WERI-Rb-1 (cell line): ENCODE measurements around the gene HELZ.

Source experiments
- DNase-seq: peaks from one replicate; pipeline ENCODE4 v3.0.0-alpha.2; 2020
- H3K27ac ChIP-seq: fragments of 250-450 bp; sonication (Bioruptor Pico); 2 replicates; pipeline ENCODE4 v1.5.1; 2020; ENCODE audit warnings: mild to moderate bottlenecking, moderate library complexity
- H3K27me3 ChIP-seq: fragments of 250-450 bp; sonication (Bioruptor Pico); 2 replicates; pipeline ENCODE4 v1.5.1; 2021; ENCODE audit warnings: mild to moderate bottlenecking, low read depth, moderate library complexity; ENCODE audit not compliant: insufficient read depth, severe bottlenecking
- H3K36me3 ChIP-seq: fragments of 250-450 bp; sonication (Bioruptor Pico); 2 replicates; pipeline ENCODE4 v1.5.1; 2020; ENCODE audit warnings: mild to moderate bottlenecking, moderate library complexity
- H3K4me3 ChIP-seq: 2 replicates; pipeline ENCODE4 v1.5.1; 2011; ENCODE audit warnings: low read depth, mild to moderate bottlenecking, control low read depth, low read length
- H3K9me3 ChIP-seq: fragments of 250-450 bp; sonication (Bioruptor Pico); 2 replicates; pipeline ENCODE4 v1.5.1; 2021; ENCODE audit warnings: mild to moderate bottlenecking, moderate library complexity; ENCODE audit not compliant: severe bottlenecking
- CTCF ChIP-seq: IDR thresholded peaks from 2 replicates; pipeline ENCODE4 v1.5.1; 2011; ENCODE audit warnings: low read depth, mild to moderate bottlenecking, control low read depth, inconsistent platforms, low read length

HELZ gene

DNA sequence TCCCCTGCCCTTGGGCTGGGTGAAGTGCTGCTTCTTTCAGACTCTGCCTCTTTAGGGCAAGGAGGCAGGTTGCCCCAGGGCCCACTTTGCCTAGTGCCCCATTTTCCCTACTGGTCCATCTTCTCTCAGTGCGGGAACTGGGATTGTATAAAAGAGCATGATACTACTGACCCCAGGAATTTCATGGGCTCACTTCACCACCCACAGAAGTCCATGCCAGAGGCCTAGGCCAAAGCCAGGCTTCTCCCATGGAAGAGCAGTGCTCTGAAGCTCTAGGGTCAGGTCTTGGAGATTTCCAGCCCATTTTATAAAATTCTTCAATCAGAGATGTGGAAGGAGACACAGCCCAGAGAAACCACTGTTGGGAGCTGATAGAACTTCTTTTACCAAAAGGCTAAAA lies 194.9 kb downstream of the HELZ start:
- no peak for TF ChIP-seq CTCF
- no peaks in the 10 kb centered on the region for H3K27me3 ChIP-seq
- DNase-seq: no peak
- peaks cover 20% of the 10 kb centered on the region for H3K9me3 ChIP-seq
- H3K36me3 ChIP-seq: no peaks in the 10 kb centered on the region
- no peak overlapping the region for H3K4me3 ChIP-seq
- H3K27ac ChIP-seq: no peak overlapping the region

- TF ChIP-seq CTCF: no peak
- no peaks in the 10 kb centered on the region for H3K36me3 ChIP-seq
- H3K9me3 ChIP-seq: peaks cover 20% of the 10 kb centered on the region
- DNase-seq: no peak
- H3K4me3 ChIP-seq: no peak overlapping the region
- H3K27ac ChIP-seq: no peak overlapping the region
- no peaks in the 10 kb centered on the region for H3K27me3 ChIP-seq
Measured at GRCh38 chr17:67049025-67049739, 195.8 kb downstream of the HELZ start.

DNA sequence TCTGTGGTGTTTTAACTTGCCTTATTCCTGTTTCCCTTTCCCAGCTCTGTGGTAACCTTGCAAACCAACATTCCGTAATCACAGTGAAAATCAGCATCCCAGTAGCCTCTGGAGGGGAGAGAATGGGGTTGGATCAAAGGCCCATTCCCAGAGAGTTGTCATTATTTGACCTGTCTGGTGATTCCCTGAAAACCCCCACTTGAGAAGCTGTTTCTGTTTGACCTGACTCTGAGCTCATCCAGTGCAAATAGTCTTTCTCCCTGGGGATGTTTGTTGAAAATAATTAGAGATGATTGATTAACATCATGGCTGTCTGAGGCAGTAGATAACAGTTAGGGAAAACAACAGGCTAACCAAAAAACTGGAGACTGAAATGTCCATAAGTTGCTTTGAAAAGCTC lies 197.6 kb downstream of the HELZ start:
- no peak for DNase-seq
- Histone ChIP-seq H3K27ac (no peak overlapping the region), H3K27me3 (no peaks in the 10 kb centered on the region), H3K4me3 (no peak overlapping the region), H3K36me3 (no peaks in the 10 kb centered on the region), H3K9me3 (peaks cover 20% of the 10 kb centered on the region)
- no peak for TF ChIP-seq CTCF

GRCh38 chr17:67046398-67046797 lies 198.6 kb downstream of the HELZ start:
- H3K36me3 ChIP-seq: no peaks in the 10 kb centered on the region
- no peak for DNase-seq
- no peak overlapping the region for H3K4me3 ChIP-seq
- no peaks in the 10 kb centered on the region for H3K27me3 ChIP-seq
- TF ChIP-seq CTCF: no peak
- no peak overlapping the region for H3K27ac ChIP-seq
- H3K9me3 ChIP-seq: peaks cover 20% of the 10 kb centered on the region

GRCh38 chr17:67044940-67045339 lies 200.1 kb downstream of the HELZ start:
- Histone ChIP-seq H3K27me3 (no peaks in the 10 kb centered on the region), H3K36me3 (no peaks in the 10 kb centered on the region), H3K27ac (no peak overlapping the region), H3K4me3 (no peak overlapping the region), H3K9me3 (peaks cover 18% of the 10 kb centered on the region)
- DNase-seq: no peak
- no peak for TF ChIP-seq CTCF
